Measurements from ENCODE around the gene HHAT. TPM values are rescaled to one million over a fixed set of nuclear protein-coding genes. Genes with fewer than 3 reads are reported as not detected.

The HHAT gene
- total RNA-seq, 1 donor from 2014 or later = 14.7 TPM

DNA sequence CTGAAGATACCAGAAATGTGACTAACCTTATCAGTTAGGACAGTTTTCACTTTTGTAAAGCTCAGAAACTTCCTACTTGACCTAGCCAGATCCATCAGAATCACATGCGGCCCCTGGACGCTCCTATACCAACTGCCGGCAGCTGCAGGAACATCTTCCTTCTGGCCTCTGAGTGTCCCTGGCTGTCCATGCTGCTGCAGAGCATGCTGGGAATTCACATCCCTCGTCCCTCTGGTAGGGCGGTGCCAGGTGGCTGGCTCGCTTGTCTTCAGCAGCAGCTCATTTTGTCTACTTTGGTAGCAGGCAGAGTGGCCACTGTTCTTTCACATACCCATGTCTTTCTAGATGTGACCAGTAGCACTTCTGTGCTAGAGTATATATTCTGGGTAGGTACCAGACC, 34.4 kb downstream of the HHAT start:
- no peak for DNase-seq (ENCODE audit: low spot score, unreplicated experiment)
- Mint-ChIP-seq H3K27ac (no peak overlapping the region), H3K9me3 (ENCODE audit: low read depth) (no peaks in the 10 kb centered on the region), H3K4me3 (ENCODE audit: low read depth) (no peak overlapping the region), H3K27me3 (no peaks in the 10 kb centered on the region), H3K4me1 (ENCODE audit: low read depth) (peaks cover 15% of the 10 kb centered on the region), H3K36me3 (ENCODE audit: insufficient read depth) (no peaks in the 10 kb centered on the region)
- TF ChIP-seq, protein P1, sequence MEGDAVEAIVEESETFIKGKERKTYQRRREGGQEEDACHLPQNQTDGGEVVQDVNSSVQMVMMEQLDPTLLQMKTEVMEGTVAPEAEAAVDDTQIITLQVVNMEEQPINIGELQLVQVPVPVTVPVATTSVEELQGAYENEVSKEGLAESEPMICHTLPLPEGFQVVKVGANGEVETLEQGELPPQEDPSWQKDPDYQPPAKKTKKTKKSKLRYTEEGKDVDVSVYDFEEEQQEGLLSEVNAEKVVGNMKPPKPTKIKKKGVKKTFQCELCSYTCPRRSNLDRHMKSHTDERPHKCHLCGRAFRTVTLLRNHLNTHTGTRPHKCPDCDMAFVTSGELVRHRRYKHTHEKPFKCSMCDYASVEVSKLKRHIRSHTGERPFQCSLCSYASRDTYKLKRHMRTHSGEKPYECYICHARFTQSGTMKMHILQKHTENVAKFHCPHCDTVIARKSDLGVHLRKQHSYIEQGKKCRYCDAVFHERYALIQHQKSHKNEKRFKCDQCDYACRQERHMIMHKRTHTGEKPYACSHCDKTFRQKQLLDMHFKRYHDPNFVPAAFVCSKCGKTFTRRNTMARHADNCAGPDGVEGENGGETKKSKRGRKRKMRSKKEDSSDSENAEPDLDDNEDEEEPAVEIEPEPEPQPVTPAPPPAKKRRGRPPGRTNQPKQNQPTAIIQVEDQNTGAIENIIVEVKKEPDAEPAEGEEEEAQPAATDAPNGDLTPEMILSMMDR (IDR thresholded peaks at IDR 0.05; ENCODE audit: unreplicated experiment) = no peak

DNA sequence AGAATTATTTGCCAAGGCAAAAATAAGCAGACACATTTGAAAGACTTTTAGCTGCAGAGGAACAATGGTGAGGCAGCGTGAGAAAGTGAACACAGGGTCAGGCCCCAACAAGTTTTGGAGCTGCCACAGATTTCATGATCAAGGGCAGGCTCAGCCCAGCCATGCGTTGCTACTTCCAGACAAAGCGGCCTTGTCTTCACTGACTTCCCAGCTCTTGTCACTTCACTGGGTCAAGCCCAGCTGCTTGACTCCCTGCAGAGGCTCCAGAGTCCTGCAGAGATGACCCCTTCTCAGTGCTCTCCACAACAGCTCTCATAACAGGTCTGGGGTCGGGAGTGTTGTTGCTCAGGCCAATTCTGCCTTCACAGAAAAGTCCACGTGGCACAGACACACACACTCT, 35.8 kb downstream of the HHAT start:
- DNase-seq (ENCODE audit: low spot score, unreplicated experiment) = no peak
- H3K4me1 Mint-ChIP-seq (ENCODE audit: low read depth) = peaks cover 15% of the 10 kb centered on the region

DNA sequence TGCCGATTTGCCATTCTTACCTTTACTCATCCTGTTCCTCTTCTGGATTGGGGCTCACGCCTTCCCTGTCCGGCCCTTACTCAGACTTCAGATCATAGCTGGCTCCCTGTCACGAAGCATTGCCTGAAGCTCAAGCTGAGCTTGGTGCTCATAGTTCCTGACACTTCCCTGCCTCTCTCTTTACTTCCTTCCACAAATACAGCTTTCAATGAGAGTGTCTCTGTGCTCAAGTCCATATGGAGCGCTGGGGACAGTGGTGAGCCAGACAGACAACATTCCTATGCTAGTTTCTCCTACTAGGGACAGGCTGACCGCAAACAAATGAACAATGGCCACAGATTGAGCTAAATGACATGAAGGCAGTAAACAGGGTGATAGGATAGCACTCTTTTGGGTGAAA, 38.1 kb downstream of the HHAT start:
- TF ChIP-seq, protein P1 (IDR thresholded peaks at IDR 0.05; ENCODE audit: unreplicated experiment) = no peak
- H3K27me3 Mint-ChIP-seq = no peaks in the 10 kb centered on the region
- H3K9me3 Mint-ChIP-seq (ENCODE audit: low read depth) = no peaks in the 10 kb centered on the region
- H3K36me3 Mint-ChIP-seq (ENCODE audit: insufficient read depth) = peaks cover 1% of the 10 kb centered on the region
- DNase-seq (ENCODE audit: low spot score, unreplicated experiment) = no peak
- H3K4me3 Mint-ChIP-seq (ENCODE audit: low read depth) = no peak overlapping the region
- peak overlapping the region; percentile 83 for H3K27ac Mint-ChIP-seq
- H3K4me1 Mint-ChIP-seq (ENCODE audit: low read depth) = peaks cover 16% of the 10 kb centered on the region

More for the DNA sequence above, 35.8 kb downstream of the HHAT start:
- TF ChIP-seq, protein P1 (IDR thresholded peaks at IDR 0.05; ENCODE audit: unreplicated experiment) = no peak
- no peak overlapping the region for H3K4me3 Mint-ChIP-seq (ENCODE audit: low read depth)
- H3K9me3 Mint-ChIP-seq (ENCODE audit: low read depth) = no peaks in the 10 kb centered on the region
- H3K27ac Mint-ChIP-seq = no peak overlapping the region
- H3K27me3 Mint-ChIP-seq = no peaks in the 10 kb centered on the region
- peaks cover 1% of the 10 kb centered on the region for H3K36me3 Mint-ChIP-seq (ENCODE audit: insufficient read depth)

DNA sequence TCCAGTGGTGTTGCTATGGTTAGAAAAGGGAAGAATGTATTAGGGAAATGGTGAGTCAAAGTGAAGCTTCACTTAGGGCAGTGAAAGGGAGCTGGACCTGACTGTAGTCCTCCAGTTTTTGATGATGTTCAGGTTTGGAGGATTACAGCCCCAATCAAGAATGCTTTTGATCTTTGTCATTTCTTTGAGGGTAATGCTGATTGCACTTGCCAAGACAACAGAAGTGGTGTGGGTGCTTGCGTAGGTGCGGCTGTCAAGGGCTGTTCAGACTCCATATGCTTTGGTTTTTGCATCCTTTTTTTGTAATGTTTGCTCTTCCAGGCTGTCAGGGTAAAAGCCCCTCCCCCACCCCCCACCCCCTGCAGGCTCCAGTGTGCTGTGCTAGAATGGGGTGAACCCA, 38.9 kb downstream of the HHAT start:
- no peaks in the 10 kb centered on the region for H3K9me3 Mint-ChIP-seq (ENCODE audit: low read depth)
- H3K27me3 Mint-ChIP-seq = no peaks in the 10 kb centered on the region
- no peak for DNase-seq (ENCODE audit: low spot score, unreplicated experiment)
- H3K27ac Mint-ChIP-seq = no peak overlapping the region
- TF ChIP-seq, protein P1 (IDR thresholded peaks at IDR 0.05; ENCODE audit: unreplicated experiment) = no peak
- H3K4me3 Mint-ChIP-seq (ENCODE audit: low read depth) = no peak overlapping the region
- peaks cover 19% of the 10 kb centered on the region for H3K4me1 Mint-ChIP-seq (ENCODE audit: low read depth)
- peaks cover 1% of the 10 kb centered on the region for H3K36me3 Mint-ChIP-seq (ENCODE audit: insufficient read depth)

DNA sequence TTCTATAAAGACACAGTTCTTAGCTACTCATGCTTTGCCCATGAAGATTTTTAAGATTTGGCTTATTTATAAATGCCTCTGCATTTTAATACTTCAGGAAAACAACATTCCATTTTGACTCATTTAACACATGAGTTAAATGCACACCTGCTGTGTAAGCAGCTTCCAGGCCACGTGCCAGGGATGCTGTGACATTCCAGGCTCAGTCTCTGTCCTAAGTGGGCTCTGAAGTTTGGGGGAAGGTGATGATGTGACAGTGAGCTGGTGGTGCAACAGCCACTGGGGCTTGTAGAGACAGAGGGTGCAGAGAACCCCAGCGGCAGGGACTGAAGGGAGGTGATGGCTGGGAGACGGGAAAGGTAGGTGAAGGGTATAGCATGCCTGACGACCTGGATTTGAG, 40.7 kb downstream of the HHAT start:
- Mint-ChIP-seq H3K36me3 (ENCODE audit: insufficient read depth) (peaks cover 1% of the 10 kb centered on the region), H3K4me1 (ENCODE audit: low read depth) (peaks cover 30% of the 10 kb centered on the region), H3K9me3 (ENCODE audit: low read depth) (no peaks in the 10 kb centered on the region), H3K27ac (no peak overlapping the region), H3K4me3 (ENCODE audit: low read depth) (no peak overlapping the region), H3K27me3 (no peaks in the 10 kb centered on the region)
- no peak for DNase-seq (ENCODE audit: low spot score, unreplicated experiment)
- TF ChIP-seq, protein P1 (IDR thresholded peaks at IDR 0.05; ENCODE audit: unreplicated experiment) = no peak
